NCI-H2029 (cell line): ENCODE results near the gene STK25.

Experiments
- DNase-seq: peaks from one replicate; lab custom pipeline; 2025; lab: John Stamatoyannopoulos, UW

STK25 gene

DNA sequence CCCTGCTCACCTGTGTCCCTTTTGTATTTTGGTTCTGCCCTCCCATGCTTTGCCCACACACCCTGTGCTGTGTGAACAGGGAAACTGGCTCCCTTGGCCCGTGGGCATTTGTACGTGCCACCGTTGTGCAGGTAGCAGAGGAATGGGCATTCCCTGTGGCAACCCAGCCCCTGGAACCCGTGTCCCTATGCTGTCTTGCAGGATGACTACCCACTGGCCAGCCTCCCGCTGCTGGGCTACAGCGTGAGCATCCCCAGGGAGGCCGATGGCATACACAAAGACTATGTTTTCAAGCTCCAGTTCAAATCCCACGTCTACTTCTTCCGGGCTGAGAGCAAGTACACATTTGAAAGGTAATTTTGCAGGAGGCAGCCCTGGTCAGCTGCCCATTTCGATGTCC lies 15.3 kb downstream of the STK25 start:
- DNase-seq, result no peak

DNA sequence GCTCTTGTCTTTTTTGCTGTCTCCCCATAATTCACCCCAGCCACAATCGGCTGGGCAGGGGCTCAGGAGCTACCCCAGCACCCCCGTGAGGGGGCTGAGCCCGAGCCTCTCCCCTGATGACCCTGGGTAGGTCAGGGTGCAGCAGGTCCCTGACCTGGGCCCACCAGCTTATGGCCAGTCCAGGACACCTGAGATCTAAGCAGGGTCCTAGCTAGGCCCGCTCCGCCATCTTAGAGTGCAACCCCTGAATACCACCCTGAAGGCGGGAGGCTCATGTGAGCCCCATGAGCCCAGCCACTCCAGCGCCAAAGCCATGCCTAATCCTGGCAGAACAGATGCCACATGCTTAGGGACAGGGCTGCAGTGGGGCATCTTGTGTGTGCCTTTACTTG lies 16.2 kb downstream of the STK25 start:
- no peak for DNase-seq

DNA sequence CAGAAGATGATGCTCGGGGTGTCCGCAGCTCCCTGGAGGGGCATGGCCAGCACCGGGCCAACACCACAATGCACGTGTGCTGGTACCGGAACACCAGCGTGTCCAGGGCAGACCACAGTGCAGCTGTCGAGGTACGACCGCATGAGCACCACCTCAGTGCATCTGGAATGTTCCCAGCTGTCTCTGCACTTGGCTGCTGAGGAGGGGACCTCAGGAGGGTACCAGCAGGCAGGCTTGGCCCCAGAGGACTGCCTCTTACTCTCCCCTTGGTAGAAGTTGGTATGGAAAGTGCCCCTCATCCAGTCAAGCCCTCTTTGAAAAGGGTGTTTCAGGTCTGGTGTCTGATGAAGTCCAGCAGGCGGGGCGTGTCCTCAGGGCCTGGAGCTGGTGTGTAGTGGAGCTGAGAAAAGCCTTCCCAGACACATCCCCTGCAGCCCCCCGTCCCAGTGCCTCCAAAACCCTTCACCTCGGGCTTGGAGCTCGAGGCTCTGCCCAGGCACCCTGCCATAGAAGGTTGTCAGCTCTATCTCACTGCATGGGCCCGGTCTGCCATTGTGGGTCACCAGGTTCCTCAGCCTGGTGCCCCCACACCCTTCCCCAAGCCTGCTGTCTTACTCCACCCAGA lies 16.7 kb downstream of the STK25 start:
- DNase-seq, result no peak

DNA sequence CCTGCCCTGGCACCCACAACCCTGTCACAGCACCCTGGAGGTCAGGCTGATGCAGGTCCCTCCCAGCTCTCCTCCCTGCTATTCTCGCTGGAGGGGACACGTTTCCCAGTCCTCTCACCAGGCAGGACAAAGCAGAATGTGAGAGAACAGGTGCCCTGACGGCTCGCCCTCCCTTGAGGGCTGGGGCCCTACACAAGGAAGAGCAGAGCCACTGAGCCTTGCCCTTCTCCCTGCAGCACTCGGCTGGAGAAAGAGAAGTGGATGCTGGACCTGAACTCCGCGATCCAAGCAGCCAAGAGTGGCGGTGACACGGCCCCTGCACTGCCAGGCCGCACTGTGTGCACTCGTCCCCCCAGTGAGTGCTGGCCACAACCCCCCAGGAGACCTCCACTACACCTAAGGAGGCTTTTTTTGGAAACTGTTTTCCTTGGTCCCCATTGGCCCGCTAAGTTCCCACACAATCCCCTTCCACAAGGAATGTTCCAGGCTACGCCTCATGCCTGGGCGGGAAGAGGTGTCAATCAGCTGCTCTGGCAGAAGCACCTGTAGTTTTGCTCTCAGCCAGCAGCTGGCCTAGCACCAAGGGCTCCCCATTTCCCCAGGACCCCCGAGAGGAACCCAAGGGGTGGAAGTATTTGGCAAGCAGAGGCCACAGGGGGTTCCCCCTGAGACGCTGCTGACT lies 17.4 kb downstream of the STK25 start:
- DNase-seq, result no peak

DNA sequence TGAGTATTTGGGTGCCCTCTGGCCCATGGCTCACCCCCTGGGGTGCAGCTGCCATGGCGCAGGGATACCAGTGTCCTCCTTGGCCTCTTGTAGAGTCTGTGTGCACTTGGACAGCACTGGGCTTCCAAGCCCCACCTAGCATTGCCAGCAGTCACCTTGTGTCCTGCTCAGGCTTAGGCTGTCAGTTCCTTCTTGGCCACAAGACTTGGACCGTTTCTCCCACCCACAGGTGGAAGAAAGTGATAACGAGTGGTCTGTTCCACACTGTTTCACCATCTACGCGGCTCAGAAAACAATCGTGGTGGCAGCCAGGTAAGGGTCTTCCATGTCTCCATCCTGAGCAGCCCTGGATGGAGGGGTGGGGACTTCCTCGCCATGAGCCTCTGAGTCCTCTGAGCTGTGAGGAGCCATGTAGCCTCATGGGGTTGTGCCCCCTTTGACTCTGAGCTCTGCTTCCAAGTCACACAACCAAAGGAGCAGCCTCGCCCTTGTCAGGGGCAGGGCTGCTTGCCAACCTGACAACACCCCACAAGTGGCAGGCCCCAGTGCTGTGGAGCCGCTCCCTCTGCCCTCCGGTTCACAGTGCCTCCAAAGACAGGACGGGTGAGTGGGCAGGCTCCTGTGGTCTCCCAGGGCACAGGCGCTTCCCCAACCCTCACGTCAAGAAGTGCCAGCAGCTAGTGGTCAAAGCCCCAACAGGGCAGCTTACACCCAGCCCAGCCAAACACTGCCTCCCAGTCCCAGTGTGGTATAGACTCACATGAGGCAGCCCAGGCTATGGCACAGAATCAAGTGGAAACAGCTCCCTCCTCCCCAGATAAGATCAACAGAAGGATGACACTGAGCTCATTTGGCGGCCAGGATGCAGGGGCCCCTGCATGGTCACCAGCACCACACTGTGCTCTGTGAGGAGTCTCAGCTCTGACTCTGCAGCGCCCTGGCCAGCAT lies 18.4 kb downstream of the STK25 start:
- no peak for DNase-seq

DNA sequence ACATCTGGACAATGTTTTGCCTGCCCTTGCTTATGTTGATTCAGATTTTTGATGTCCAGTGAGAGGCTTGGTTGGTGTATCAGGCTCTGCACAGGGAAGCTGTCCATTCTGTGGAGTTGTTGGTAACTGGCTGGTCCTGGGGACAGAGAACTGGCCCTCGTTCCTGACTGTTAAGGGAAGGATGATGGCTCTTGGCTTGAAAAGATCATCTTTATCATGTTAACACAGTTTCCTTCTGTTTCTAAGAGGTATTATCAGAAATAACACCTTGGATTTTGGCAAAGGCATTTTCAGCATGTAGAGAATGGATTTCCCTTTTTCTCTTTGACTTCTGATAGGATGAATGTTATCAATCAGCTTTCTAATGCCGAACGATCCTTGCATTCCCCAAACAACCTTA lies 19.3 kb downstream of the STK25 start:
- DNase-seq, result no peak

DNA sequence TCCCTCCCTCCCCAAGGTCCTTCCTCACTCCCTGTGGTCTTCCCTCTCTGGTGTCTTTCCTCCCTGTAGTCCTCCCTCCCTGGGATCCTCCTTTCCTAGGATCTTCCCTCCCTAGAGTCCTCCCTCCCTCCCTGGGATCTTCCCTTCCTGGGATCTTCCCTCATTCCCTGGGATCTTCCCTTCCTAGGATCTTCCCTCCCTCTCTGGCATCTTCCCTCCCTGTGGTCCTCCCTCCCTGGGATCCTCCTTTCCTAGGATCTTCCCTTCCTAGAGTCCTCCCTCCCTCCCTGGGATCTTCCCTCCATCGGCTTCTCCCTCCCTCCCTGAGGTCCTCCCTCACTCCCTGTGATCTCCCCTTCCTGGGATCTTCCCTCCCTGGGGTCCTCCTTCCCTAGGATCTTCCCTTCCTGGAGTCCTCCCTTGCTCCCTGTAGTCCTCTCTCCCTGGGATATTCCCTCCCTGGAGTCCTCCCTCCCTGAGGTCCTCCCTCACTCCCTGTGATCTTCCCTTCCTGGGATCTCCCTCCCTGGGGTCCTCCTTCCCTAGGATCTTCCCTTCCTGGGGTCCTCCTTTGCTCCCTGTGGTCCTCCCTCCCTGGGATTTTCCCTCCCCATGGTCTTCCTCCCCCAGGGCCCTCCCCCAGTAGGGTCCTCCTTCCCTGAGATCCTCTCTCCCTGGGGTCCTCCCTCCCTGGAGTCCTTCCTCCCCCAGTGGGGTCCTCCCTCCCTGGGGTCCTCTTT lies 23.0 kb downstream of the STK25 start:
- no peak for DNase-seq

DNA sequence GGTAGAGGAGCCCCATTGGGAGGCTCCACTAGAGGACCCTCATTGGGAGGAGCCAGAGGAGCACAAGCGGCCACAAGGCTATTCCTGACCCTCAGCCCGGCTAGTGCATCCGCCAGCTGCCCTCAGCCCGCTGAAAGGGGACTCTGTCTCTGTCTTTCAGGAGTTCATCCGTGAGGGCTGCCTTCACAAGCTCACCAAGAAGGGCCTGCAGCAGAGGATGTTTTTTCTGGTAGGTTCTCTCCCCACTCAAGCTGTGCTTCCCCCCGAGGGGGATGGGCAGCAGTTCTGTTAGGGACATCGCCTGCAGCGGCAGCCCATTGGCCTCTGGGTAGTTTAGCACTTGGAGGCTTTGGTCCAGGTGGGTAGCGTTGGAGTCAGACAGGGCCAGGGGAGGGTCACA lies 25.1 kb downstream of the STK25 start:
- DNase-seq, result no peak

DNA sequence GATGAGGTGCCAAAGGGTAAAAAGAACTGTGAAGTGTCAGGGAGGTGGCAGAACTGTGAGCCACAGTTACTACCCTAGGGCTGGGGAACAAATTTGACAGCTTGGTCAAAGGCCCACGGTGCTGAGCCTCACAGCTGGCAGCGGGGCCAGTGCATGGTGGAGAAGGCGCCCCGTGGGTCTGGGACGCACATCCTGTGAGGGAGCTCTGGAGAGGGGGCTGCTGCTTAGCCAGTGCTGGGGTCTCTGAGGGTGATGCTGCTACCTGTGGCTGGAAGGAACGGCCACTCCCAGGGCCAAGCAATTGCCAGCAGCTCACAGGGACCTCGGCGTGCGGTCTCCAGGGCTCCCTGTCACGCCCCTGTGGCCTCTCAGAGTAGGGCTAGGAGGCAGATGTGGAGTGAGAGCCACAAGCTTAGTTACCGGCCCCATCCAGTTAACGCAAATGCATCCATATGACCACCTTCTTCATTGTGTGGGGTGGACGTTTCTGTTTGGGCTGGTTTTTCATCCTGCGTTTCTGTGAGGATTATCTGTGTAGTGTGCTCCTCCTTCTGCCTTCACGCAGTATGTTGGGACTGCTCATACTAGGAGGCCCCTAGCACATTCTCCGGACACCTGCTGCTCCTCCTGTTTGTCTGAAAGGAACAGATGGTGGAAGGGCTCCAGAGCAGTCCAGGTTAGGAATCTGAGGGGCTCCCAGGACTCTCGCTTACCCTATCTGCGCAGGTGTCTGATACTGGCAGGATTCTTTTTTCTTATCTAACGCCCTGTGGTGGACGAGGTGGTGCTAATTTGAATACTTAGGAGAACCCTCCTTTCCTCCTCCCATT lies 26.0 kb downstream of the STK25 start:
- no peak for DNase-seq

DNA sequence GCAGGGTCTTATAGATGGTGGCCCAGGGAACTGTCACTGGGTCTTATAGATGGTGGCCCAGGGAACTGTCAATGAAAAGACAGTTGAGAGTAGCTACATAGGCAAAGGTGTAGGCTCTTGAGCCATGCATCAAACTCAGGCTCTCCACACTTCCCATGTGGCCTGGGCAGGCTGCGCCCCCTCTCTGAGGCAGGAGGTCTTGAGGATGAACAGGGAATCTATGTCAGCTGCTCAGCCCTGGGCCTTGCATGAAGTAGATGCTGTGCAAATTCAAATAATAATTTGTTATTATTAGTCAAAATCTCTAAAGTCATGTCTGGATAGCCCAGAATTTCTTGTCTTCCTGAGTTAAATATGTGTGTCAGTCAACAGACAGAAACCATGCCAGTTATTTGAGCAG lies 26.7 kb downstream of the STK25 start:
- no peak for DNase-seq

DNA sequence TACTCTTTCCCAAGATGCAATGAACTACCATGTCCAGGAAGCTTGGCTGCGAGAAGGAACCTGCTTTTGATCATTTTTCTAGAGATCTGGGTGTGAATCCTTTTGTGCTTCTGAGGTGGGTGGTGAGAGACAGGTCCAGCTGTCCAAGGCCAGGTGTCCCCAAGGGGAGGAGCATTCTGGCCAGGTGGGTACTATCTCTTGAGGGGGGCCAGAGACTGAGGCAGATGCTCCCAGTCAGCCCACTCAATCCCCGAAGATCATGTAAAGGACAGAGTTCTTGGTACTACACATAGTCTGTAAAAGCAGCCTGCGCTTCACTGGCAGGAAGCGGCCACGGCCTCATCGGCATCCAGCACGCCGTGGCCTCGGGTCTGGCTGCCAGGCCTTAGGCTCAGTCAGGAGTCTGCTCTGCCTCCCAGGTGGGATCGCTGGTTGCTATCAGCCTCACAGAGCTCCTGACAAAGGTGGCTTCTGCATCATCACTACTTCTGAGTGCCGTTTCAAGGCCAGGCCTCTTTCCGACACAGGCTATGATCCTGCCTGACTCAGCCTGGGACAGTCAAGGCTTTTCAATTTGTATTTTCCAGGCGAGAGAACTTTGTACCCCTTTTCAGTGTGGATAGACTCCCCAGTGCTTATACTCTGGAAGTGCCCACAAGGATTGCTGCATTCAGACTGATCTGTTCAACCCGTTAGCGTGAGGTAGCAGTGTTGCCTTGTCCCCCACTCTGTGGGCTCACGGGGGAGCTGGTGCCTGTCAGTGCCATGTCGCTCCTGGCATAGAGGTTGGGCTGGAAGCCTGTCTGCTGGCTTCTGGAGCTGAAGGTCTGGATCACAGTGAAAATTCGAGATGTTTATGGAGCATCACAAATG lies 29.1 kb downstream of the STK25 start:
- DNase-seq, result no peak

DNA sequence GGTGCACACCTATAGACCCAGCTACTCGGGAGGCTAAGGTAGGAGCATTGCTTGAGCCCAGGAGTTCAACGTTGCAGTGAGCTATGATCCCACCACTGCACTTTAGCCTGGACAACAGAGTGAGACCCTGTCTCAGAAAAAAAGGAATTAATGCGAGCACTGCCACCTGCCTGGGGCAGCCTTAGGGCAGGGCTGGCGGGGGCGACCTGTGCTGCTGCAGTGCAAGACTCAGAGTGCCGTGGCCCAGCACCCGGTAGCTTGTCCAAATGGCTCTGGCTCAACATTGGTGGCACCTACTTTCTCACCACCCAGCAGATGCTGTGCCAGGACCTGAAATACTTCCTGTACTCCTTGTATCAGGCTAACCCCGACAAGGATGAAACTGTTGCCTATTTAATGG lies 30.2 kb downstream of the STK25 start:
- no peak for DNase-seq

DNA sequence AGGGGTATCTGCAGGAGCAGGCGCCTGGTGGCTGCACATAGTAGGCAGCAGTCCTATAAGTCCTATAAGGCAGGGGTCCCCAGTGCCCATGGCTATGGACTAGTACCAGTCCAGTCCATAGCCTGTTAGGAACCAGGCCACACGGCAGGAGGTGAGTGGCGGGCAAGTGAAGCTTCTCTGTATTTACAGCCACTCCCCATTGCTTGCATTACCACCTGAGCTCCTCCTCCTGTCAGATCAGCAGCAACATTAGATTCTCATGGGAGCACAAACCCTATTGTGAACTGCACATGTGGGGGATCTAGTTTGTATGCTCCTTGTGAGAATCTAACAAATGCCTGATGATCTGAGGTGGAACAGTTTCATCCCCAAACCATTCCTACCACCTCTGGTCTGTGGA lies 33.1 kb downstream of the STK25 start:
- DNase-seq, result no peak

DNA sequence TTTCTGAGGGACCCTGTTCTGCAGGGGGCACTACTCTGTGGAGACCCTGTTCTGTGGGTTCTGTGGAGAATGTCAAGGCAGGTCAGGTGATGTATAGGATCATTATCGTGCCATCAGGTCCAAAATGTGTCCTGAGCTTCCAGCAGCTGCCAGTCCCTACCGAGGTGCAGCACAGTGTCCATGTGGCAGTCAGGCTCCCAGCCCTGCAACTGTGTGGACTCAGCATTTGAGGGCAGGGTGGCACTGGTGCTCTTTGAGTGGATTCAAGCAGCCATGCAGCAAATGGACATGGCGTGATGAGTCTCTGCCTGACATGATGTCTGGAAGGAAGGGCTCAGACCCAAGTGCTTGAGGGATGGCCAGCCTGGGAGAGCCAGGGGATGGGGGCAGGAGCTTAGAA lies 35.0 kb downstream of the STK25 start:
- no peak for DNase-seq

DNA sequence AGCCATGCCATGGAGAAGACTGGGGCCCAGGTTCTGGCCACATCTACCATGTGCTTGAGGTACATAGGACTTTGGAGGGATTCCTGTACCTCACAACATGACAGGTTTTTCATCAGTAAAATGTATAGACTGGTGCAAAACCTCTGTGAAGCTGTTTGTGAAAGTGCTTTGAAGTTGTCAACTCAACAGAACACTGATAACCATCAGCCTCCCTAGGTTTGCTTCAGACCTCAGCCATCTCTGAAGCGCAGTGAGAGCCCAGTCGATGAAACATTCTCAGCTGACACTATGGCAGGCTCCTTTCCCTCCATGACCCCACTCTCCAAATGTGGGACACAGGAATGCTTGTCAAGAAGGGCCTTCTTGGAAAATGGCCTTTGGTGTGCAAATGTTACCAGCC lies 38.6 kb downstream of the STK25 start:
- DNase-seq, result no peak

DNA sequence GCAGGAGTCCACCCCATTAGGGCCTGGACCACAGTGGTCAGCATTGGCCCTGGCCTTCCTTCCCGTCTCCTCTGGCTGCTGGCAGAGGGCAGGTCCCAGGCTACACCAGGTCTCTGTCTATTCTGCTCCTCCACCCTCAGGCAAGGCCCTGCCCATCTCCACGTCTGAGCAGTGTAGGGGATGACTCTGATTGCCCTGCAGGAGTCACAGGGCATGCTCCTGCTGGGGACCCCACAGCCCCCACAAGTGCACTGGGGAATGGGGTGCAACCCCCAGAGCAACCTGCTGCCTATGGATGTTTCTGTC lies 40.0 kb downstream of the STK25 start:
- no peak for DNase-seq

DNA sequence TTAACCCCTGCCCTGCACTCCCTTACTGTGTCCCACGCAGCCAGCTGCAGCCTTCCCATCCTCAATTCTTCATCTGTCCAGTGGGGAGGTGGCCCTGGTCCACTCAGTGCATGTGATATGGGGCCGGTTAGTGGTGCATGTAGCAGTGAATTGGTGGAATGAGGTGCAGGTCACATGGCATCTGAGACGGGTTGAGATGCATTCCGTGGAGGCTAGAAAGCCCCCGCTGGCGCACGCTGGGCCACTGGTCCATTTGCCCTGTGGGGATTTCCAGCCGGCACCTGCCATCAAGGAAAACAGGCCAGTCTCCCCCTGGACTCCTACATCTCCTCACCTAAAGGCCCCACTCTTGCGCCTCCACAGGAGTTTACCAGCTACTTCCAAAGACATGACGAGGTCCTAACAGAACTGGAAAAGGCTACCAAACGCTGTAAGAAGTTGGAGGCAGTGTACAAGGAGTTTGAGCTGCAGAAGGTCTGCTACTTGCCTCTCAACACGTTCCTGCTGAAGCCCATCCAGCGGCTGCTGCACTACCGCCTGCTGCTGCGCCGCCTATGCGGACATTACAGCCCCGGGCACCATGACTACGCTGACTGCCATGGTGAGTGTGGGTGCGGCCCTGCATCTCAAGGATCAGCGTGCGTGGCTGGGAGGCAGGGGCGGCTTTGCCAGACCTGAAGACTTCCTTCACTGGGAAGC lies 40.5 kb downstream of the STK25 start:
- no peak for DNase-seq

DNA sequence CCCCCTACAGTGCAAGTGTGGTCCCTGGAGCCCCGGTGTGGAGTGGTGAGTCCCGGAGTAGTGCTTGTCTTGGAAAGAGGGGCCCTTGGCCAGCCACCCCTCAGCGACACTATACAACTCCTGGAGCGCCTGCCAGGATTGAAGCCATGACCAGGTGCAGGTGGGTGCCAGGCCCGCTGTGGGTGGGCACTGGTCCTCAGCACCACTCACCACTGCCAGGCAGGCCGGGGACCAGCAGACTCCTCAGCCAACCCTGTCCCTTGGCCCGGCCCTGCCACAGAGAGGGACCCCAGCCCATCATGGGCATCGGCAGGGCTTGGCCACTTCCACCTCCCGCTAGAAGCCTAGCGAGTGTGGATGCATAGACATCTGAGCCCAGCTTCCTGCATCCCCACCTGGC lies 42.2 kb downstream of the STK25 start:
- DNase-seq, result no peak

DNA sequence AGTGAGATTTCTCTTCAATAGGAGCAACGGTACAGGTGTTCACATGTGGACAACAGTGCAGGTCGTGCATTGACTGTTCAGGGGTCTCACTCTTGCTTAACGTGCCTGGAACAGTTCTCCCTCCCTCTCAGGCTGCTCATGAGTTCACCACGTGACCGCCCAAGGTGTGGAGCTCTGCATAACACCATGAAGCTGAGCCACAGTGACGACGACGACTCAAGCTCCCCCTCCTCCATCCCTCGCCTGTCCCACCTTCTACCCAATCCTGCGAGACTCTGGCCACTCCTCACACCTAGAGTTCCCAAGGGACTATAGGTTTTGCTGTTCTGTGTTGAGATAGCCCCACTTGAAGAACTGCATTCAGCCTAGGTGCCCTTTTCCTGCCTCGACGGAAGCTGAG lies 42.8 kb downstream of the STK25 start:
- no peak for DNase-seq
